HepG2 (cell line): ENCODE measurements around the gene ASAP2. TPM values are rescaled to one million over a fixed set of nuclear protein-coding genes. Genes with fewer than 3 reads are reported as not detected.
A peak's percentile ranks its signal among the peaks of the same experiment; 100 is the strongest.

Experiments
- ATF2 ChIP-seq: sonication (generic); formaldehyde crosslinking; IDR thresholded peaks from 2 replicates; pipeline ENCODE4 v1.4.0; 2020; ENCODE audit warnings: missing genetic modification reagents
- ATF6 ChIP-seq: sonication (generic); formaldehyde crosslinking; conservative IDR thresholded peaks from 2 replicates; pipeline ENCODE4 v1.4.0; 2020; ENCODE audit warnings: missing genetic modification reagents
- DMTF1 ChIP-seq: sonication (generic); formaldehyde crosslinking; IDR thresholded peaks from 2 replicates; pipeline ENCODE4 v1.4.0; 2020; ENCODE audit warnings: mild to moderate bottlenecking, missing genetic modification reagents
- DNMT3B ChIP-seq: conservative IDR thresholded peaks from 2 replicates; pipeline ENCODE4 v1.6.1; 2016; ENCODE audit warnings: missing biosample characterization, control low read depth
- HNF1A ChIP-seq, 2 experiments: sonication (generic) in 1 of 2; formaldehyde crosslinking in 1 of 2; IDR thresholded peaks; 2 replicates each; pipeline versions ENCODE4 v1.4.0 to v1.6.1; 2016 to 2020; ENCODE audit warnings: borderline replicate concordance in 1 of 2, low read depth in 1 of 2, mild to moderate bottlenecking in 1 of 2, missing genetic modification reagents in 1 of 2
- IKZF5 ChIP-seq: IDR thresholded peaks from 2 replicates; pipeline ENCODE4 v1.6.1; 2018; ENCODE audit warnings: missing genetic modification reagents, mild to moderate bottlenecking, missing compliant biosample characterization
- SATB2 ChIP-seq: sonication (generic); formaldehyde crosslinking; IDR thresholded peaks from 2 replicates; pipeline ENCODE4 v1.5.0; 2020; ENCODE audit warnings: missing genetic modification reagents
- SNAI1 ChIP-seq: sonication (generic); formaldehyde crosslinking; IDR thresholded peaks from 2 replicates; pipeline ENCODE4 v1.5.0; 2020; ENCODE audit warnings: mild to moderate bottlenecking, missing genetic modification reagents, borderline replicate concordance
- TEAD3 ChIP-seq: optimal IDR thresholded peaks from 2 replicates; pipeline ENCODE3; 2016; ENCODE audit warnings: borderline replicate concordance
- ZMAT3 ChIP-seq: sonication (generic); formaldehyde crosslinking; conservative IDR thresholded peaks from 2 replicates; pipeline ENCODE4 v1.7.0; 2021; ENCODE audit warnings: missing genetic modification reagents
- ZNF256 ChIP-seq: sonication (generic); formaldehyde crosslinking; conservative IDR thresholded peaks from 2 replicates; pipeline ENCODE4 v1.4.0; 2020; ENCODE audit warnings: missing genetic modification reagents
- ZNF260 ChIP-seq: sonication (generic); formaldehyde crosslinking; IDR thresholded peaks from 2 replicates; pipeline ENCODE4 v1.4.0; 2020; ENCODE audit warnings: missing genetic modification reagents, low read depth, mild to moderate bottlenecking, borderline replicate concordance
- ZNF512 ChIP-seq: sonication (generic); formaldehyde crosslinking; IDR thresholded peaks from 2 replicates; pipeline ENCODE4 v1.4.0; 2020; ENCODE audit warnings: mild to moderate bottlenecking, missing genetic modification reagents
- ZNF720 ChIP-seq: sonication (generic); formaldehyde crosslinking; IDR thresholded peaks from 2 replicates; pipeline ENCODE4 v1.4.0; 2020; ENCODE audit warnings: missing genetic modification reagents
- ZSCAN9 ChIP-seq: IDR thresholded peaks from 2 replicates; pipeline ENCODE4 v1.6.1; 2016; ENCODE audit warnings: borderline replicate concordance
- polyA plus RNA-seq, 8 experiments: library from polyadenylated mRNA; depleted of rRNA in 3 of 8; stranded (reverse) in 7 of 8; unstranded in 1 of 8; fragments of >200 nt; fragmentation: Illumina TruSeq in 4 of 8; extraction: Trizol in 4 of 8; gene quantifications; 2 replicates each; pipeline versions ENCODE4 v1.2.1 to v1.2.3, GENCODE V29; 2011 to 2016; ENCODE audit warnings: low read depth in 4 of 8, missing spikeins in 1 of 8, mixed read lengths in 1 of 8; ENCODE audit not compliant: insufficient read depth in 1 of 8
- total RNA-seq, 5 experiments: library from RNA; depleted of rRNA; stranded (reverse); fragments of >200 nt; fragmentation: Illumina TruSeq; extraction: Trizol; gene quantifications; 2 replicates each; pipeline ENCODE4 v1.2.3, GENCODE V29; 2016; ENCODE audit warnings: low read depth in 1 of 5

Gene ASAP2
- total and polyA plus RNA-seq, 2 of the 13 experiments (the other 11 are each of a cell fraction or from before 2014, with no cell fraction given), result 7.3 to 22.3 TPM

- TF ChIP-seq HNF1A (IDR thresholded peaks at IDR 0.05; ENCODE audit: low read depth) (no peak), HNF1A (CRISPR knock-in tag; IDR thresholded peaks at IDR 0.05; ENCODE audit: borderline replicate concordance) (no peak), ZNF720 (CRISPR knock-in tag) (no peak), DNMT3B (CRISPR knock-in tag) (peak; percentile 79; the same call in 1 of the 2 replicates), ZMAT3 (no peak), IKZF5 (0 out of 2 replicates have a peak, but pooled peaks have one; percentile 56), SATB2 (CRISPR knock-in tag) (no peak), TEAD3 (CRISPR knock-in tag) (no peak), ZNF260 (CRISPR knock-in tag) (no peak), ZNF256 (CRISPR knock-in tag) (no peak), ATF2 (CRISPR knock-in tag) (no peak), DMTF1 (CRISPR knock-in tag) (no peak), ZNF512 (CRISPR knock-in tag) (no peak), ZSCAN9 (CRISPR knock-in tag) (no peak), ATF6 (CRISPR knock-in tag) (no peak), SNAI1 (CRISPR knock-in tag) (no peak)
Observed at GRCh38 chr2:9422321-9423099, 215.9 kb downstream of the ASAP2 start (continued).
